MM.1S (cell line): ENCODE results near the gene PTGDS.

Source experiments
- EZH2 ChIP-seq: fragments of 300-600 bp; sonication (generic); optimal IDR thresholded peaks from 2 replicates; pipeline ENCODE3; 2017; ENCODE audit warnings: low read depth, mild to moderate bottlenecking, antibody characterized with exemption, low read length, mixed read lengths
- EZH2phosphoT487 ChIP-seq: fragments of 300-600 bp; sonication (generic); IDR thresholded peaks from 2 replicates; pipeline ENCODE4 v1.6.1; 2018; ENCODE audit warnings: antibody characterized with exemption, low read length
- TF ChIP-seq, protein P1 (sequence below): fragments of 300-600 bp; sonication (generic); IDR thresholded peaks from 2 replicates; pipeline ENCODE4 v1.5.1; 2016; ENCODE audit warnings: antibody characterized with exemption, low read length, mixed read lengths

DNA sequence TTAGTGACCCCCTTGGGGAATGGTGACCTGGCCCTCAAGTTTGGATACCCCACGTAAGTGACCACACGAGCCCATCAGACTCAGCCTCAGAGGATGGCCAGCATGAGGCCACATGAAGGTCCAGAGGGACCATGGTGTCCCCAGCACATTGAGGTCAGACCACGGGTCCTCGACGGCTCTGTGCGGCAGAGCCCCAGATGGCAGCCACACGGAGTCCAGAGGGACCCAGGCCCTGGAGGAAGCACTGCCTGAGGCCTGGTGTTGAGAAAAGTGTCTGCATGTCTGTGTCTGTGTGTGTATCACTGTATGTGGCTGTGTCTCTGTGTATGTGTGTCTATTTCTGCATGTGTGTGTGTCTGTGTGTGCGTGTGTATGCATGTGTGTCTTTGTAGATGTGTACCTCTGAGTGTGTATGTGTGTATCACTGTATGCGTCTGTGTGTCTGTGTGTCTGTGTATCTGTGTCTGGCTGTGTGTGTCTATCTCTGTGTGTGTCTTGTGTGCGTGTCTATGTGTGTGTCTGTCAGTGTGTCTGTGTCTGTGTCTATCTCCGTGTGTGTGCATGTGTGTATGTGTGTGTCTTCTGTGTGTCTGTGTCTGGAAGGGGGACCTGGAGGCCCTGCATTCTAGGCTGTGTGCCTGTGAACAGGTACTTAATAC is 6.5 kb downstream of the PTGDS start:
- TF ChIP-seq, protein P1, sequence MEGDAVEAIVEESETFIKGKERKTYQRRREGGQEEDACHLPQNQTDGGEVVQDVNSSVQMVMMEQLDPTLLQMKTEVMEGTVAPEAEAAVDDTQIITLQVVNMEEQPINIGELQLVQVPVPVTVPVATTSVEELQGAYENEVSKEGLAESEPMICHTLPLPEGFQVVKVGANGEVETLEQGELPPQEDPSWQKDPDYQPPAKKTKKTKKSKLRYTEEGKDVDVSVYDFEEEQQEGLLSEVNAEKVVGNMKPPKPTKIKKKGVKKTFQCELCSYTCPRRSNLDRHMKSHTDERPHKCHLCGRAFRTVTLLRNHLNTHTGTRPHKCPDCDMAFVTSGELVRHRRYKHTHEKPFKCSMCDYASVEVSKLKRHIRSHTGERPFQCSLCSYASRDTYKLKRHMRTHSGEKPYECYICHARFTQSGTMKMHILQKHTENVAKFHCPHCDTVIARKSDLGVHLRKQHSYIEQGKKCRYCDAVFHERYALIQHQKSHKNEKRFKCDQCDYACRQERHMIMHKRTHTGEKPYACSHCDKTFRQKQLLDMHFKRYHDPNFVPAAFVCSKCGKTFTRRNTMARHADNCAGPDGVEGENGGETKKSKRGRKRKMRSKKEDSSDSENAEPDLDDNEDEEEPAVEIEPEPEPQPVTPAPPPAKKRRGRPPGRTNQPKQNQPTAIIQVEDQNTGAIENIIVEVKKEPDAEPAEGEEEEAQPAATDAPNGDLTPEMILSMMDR = no peak
- TF ChIP-seq EZH2phosphoT487 (no peak), EZH2 (no peak)
